SU-DHL-6 (cell line): ENCODE measurements around the gene EXOC4.
"Not testable (repeated sequence)": the region's sequence is repeated elsewhere in the genome, so short reads cannot be mapped to it uniquely, and the experiment has no call there.

Experiments used
- H2AFZ ChIP-seq: fragments of 200-600 bp; sonication (generic); 2 replicates; pipeline ENCODE4 v1.6.1; 2014; ENCODE audit warnings: low read depth, mild to moderate bottlenecking, moderate library complexity, mixed read lengths, antibody characterized with exemption, low read length; ENCODE audit not compliant: severe bottlenecking
- H3F3A ChIP-seq: fragments of 200-600 bp; shearing (Covaris generic); 2 replicates; pipeline ENCODE4 v1.6.0; 2016; ENCODE audit warnings: antibody characterized with exemption, mild to moderate bottlenecking; ENCODE audit not compliant: insufficient read depth
- H3K27ac ChIP-seq: fragments of 200-600 bp; sonication (generic); 2 replicates; pipeline ENCODE4 v1.5.1; 2016; ENCODE audit warnings: low read depth, mild to moderate bottlenecking, low read length, moderate library complexity, mixed read lengths
- H3K27me3 ChIP-seq: fragments of 200-600 bp; sonication (generic), shearing (Covaris generic); 2 replicates; pipeline ENCODE4 v1.6.0; 2014; ENCODE audit warnings: mild to moderate bottlenecking, low read length
- H3K36me3 ChIP-seq: fragments of 200-600 bp; sonication (generic); 2 replicates; pipeline ENCODE4 v1.6.1; 2014; ENCODE audit warnings: mild to moderate bottlenecking, low read length, mixed read lengths
- H3K4me2 ChIP-seq: fragments of 300-600, 200-600 bp; shearing (Covaris generic), sonication (generic); 2 replicates; pipeline ENCODE4 v1.6.0; 2014; ENCODE audit warnings: low read length, low read depth, mild to moderate bottlenecking; ENCODE audit not compliant: poor library complexity, severe bottlenecking
- H3K4me3 ChIP-seq: fragments of 200-600 bp; sonication (generic); 2 replicates; pipeline ENCODE4 v1.5.1; 2014; ENCODE audit warnings: antibody characterized with exemption, low read length, mild to moderate bottlenecking, mixed read lengths; ENCODE audit not compliant: insufficient read depth, poor library complexity, severe bottlenecking
- H3K79me2 ChIP-seq: fragments of 200-600 bp; sonication (generic); 2 replicates; pipeline ENCODE4 v1.6.1; 2014; ENCODE audit warnings: mild to moderate bottlenecking, low read length, moderate library complexity; ENCODE audit not compliant: insufficient read depth
- H3K9ac ChIP-seq: fragments of 200-600 bp; sonication (generic); 2 replicates; pipeline ENCODE4 v1.7.0; 2014; ENCODE audit warnings: mild to moderate bottlenecking, low read length
- H3K9me2 ChIP-seq: fragments of 200-600 bp; sonication (generic); replicated peaks from 2 replicates; pipeline ENCODE4 v1.6.1; 2014; ENCODE audit warnings: low read length; ENCODE audit not compliant: insufficient read depth
- H3K9me3 ChIP-seq: fragments of 200-600 bp; sonication (generic); 2 replicates; pipeline ENCODE4 v1.6.1; 2014; ENCODE audit warnings: low read length, mixed read lengths; ENCODE audit not compliant: insufficient read depth
- H4K20me1 ChIP-seq: fragments of 200-600 bp; sonication (generic); 2 replicates; pipeline ENCODE4 v1.6.1; 2014; ENCODE audit warnings: low read depth, mild to moderate bottlenecking, antibody characterized with exemption, low read length, moderate library complexity, mixed read lengths
- EZH2phosphoT487 ChIP-seq: fragments of 200-600 bp; sonication (generic), shearing (Covaris generic); conservative IDR thresholded peaks from 2 replicates; pipeline ENCODE4 v1.6.1; 2018; ENCODE audit warnings: mild to moderate bottlenecking, antibody characterized with exemption, low read length, moderate library complexity, mixed read lengths
- TF ChIP-seq, protein P1 (sequence below): fragments of 200-600 bp; sonication (generic); IDR thresholded peaks from one replicate; pipeline ENCODE4 v1.5.1; 2017; ENCODE audit warnings: antibody characterized with exemption, mild to moderate bottlenecking, low read length, moderate library complexity; ENCODE audit not compliant: insufficient read depth, poor library complexity, severe bottlenecking

Gene EXOC4

DNA sequence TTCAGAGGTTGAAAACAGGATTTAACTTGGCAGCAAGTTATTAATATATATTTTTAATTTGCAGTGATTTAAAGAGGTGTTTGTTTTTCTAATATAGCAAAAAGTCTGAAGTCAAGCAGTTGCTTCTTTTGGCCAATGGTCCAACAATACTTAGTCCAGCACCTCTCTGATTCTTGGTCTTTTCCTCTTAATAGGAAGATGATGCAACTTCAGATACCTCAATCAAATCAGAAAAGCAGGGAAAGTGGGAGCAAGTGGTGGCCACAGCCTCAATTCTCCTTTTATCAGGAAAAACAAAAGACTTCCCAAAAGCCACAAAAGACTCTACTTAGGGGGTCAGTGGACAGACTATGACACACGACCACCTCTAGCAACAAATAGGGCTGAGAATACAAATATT lies 740.7 kb downstream of the EXOC4 start:
- no peaks in the 10 kb centered on the region for H3K9me2 ChIP-seq
- H3K79me2 ChIP-seq, result no peaks in the 10 kb centered on the region
- H3K27me3 ChIP-seq, result no peaks in the 10 kb centered on the region
- TF ChIP-seq EZH2phosphoT487, result no peak
- TF ChIP-seq, protein P1, sequence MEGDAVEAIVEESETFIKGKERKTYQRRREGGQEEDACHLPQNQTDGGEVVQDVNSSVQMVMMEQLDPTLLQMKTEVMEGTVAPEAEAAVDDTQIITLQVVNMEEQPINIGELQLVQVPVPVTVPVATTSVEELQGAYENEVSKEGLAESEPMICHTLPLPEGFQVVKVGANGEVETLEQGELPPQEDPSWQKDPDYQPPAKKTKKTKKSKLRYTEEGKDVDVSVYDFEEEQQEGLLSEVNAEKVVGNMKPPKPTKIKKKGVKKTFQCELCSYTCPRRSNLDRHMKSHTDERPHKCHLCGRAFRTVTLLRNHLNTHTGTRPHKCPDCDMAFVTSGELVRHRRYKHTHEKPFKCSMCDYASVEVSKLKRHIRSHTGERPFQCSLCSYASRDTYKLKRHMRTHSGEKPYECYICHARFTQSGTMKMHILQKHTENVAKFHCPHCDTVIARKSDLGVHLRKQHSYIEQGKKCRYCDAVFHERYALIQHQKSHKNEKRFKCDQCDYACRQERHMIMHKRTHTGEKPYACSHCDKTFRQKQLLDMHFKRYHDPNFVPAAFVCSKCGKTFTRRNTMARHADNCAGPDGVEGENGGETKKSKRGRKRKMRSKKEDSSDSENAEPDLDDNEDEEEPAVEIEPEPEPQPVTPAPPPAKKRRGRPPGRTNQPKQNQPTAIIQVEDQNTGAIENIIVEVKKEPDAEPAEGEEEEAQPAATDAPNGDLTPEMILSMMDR, result no peak
- no peaks in the 10 kb centered on the region for H4K20me1 ChIP-seq
- no peak overlapping the region for H3K4me2 ChIP-seq
- H3K36me3 ChIP-seq, result no peaks in the 10 kb centered on the region
- no peak overlapping the region for H3K9ac ChIP-seq
- H2AFZ ChIP-seq, result no peak overlapping the region
- no peak overlapping the region for H3K4me3 ChIP-seq
- no peaks in the 10 kb centered on the region for H3F3A ChIP-seq
- no peaks in the 10 kb centered on the region for H3K9me3 ChIP-seq
- no peak overlapping the region for H3K27ac ChIP-seq

- H3K27ac ChIP-seq, H3K4me3 ChIP-seq, H3F3A ChIP-seq, H2AFZ ChIP-seq, H4K20me1 ChIP-seq, H3K36me3 ChIP-seq, H3K9me3 ChIP-seq, H3K9me2 ChIP-seq, H3K9ac ChIP-seq, H3K27me3 ChIP-seq, H3K79me2 ChIP-seq, H3K4me2 ChIP-seq: not testable (repeated sequence)
Observed at GRCh38 chr7:133994100-133994499, 741.2 kb downstream of the EXOC4 start.

GRCh38 chr7:133997463-133997862 lies 744.6 kb downstream of the EXOC4 start:
- TF ChIP-seq EZH2phosphoT487, result no peak
- TF ChIP-seq, protein P1, result no peak
- no peaks in the 10 kb centered on the region for H3K79me2 ChIP-seq
- no peaks in the 10 kb centered on the region for H3K9me3 ChIP-seq
- H3K9me2 ChIP-seq, result no peaks in the 10 kb centered on the region; the same call in 1 of the 2 replicates
- no peak overlapping the region for H3K27ac ChIP-seq
- no peaks in the 10 kb centered on the region for H3K27me3 ChIP-seq
- no peaks in the 10 kb centered on the region for H4K20me1 ChIP-seq
- no peak overlapping the region for H3K4me3 ChIP-seq
- H3K9ac ChIP-seq, result no peak overlapping the region
- no peaks in the 10 kb centered on the region for H3K36me3 ChIP-seq
- H3F3A ChIP-seq, result no peaks in the 10 kb centered on the region
- H3K4me2 ChIP-seq, result no peak overlapping the region
- H2AFZ ChIP-seq, result no peak overlapping the region

GRCh38 chr7:133999178-133999577 lies 746.3 kb downstream of the EXOC4 start:
- H3K36me3 ChIP-seq, result no peaks in the 10 kb centered on the region
- H3K9me3 ChIP-seq, result no peaks in the 10 kb centered on the region
- no peaks in the 10 kb centered on the region for H4K20me1 ChIP-seq
- H3K27ac ChIP-seq, result no peak overlapping the region
- H3K4me2 ChIP-seq, result no peak overlapping the region
- no peak overlapping the region for H2AFZ ChIP-seq
- no peak overlapping the region for H3K4me3 ChIP-seq
- no peak overlapping the region for H3K9ac ChIP-seq
- H3K79me2 ChIP-seq, result no peaks in the 10 kb centered on the region
- H3K27me3 ChIP-seq, result no peaks in the 10 kb centered on the region
- no peaks in the 10 kb centered on the region for H3F3A ChIP-seq
- no peak for TF ChIP-seq EZH2phosphoT487
- TF ChIP-seq, protein P1, result no peak
- no peaks in the 10 kb centered on the region; the same call in 1 of the 2 replicates for H3K9me2 ChIP-seq
